GM10266 (cell line): ENCODE results near the gene ERLEC1.

Source experiments
- DNase-seq: peaks from one replicate; pipeline ENCODE4 v3.0.0; 2012; ENCODE audit errors: extremely low spot score
- CTCF ChIP-seq: IDR thresholded peaks from 2 replicates; pipeline ENCODE4 v1.5.1; 2012; ENCODE audit warnings: mild to moderate bottlenecking, low read depth; ENCODE audit not compliant: control insufficient read depth, insufficient read depth; ENCODE audit errors: missing control alignments

The ERLEC1 gene

DNA sequence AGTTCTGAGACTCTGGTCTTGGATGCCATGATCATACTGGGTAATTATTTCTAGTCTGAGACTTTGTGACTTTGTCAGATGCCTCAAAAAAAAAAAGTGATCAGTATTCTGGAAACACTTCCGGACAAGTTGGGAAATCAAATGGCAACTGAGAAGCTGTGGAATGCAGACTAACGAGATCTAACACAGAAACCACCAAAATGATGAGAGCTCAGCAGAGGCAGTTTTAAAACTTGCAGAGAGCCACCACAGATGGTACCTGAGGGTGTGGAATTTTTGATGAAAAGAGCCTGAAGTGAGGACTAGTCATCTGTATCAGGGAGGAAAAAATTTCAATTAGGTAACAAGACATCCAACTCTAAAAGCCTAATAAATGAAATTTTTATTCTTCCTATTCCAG lies 78.4 kb downstream of the ERLEC1 start:
- TF ChIP-seq CTCF, result no peak
- DNase-seq, result no peak

GRCh38 chr2:53865962-53866361 lies 79.1 kb downstream of the ERLEC1 start:
- no peak for DNase-seq
- TF ChIP-seq CTCF, result no peak

- DNase-seq, result no peak
- TF ChIP-seq CTCF, result no peak
Observed at GRCh38 chr2:53867169-53867568, 80.3 kb downstream of the ERLEC1 start.

GRCh38 chr2:53867773-53868172 lies 80.9 kb downstream of the ERLEC1 start:
- no peak for DNase-seq
- no peak for TF ChIP-seq CTCF
